ENCODE measurements around the gene C11orf98. TPM values are rescaled to one million over a fixed set of nuclear protein-coding genes. Genes with fewer than 3 reads are reported as not detected.

The C11orf98 gene
- total RNA-seq, 1 donor from 2014 or later = 31.1 TPM

- no peak for DNase-seq
- no peaks in the 10 kb centered on the region for H3K9me3 ChIP-seq (replicated peaks)
- peak overlapping the region; percentile 93 for H3K4me3 ChIP-seq
- H3K27ac ChIP-seq (replicated peaks) = peak overlapping the region; percentile 95
- no peak for TF ChIP-seq CTCF (IDR thresholded peaks at IDR 0.05; ENCODE audit: borderline replicate concordance)
- intact Hi-C loops (cut with micrococcal nuclease) = no loop called here
- peaks cover 70% of the 10 kb centered on the region for H3K4me1 ChIP-seq
- peaks cover 21% of the 10 kb centered on the region for H3K36me3 ChIP-seq
- H3K27me3 ChIP-seq (ENCODE audit: low read depth) = no peaks in the 10 kb centered on the region
These were observed 1.4 kb upstream of the C11orf98 start for GRCh38 chr11:62666259-62666926.

GRCh38 chr11:62665599-62666258, 719 bp upstream of the C11orf98 start:
- intact Hi-C loops (cut with micrococcal nuclease) = no loop called here
- peaks cover 64% of the 10 kb centered on the region for H3K4me1 ChIP-seq
- TF ChIP-seq CTCF (IDR thresholded peaks at IDR 0.05; ENCODE audit: borderline replicate concordance) = no peak

GRCh38 chr11:62664405-62665074, 470 bp downstream of the C11orf98 start:
- peak overlapping the region; percentile 95 for H3K27ac ChIP-seq (replicated peaks)
- peak overlapping the region; percentile 93 for H3K4me3 ChIP-seq
- TF ChIP-seq CTCF (IDR thresholded peaks at IDR 0.05; ENCODE audit: borderline replicate concordance) = no peak
- H3K9me3 ChIP-seq (replicated peaks) = no peaks in the 10 kb centered on the region
- peaks cover 52% of the 10 kb centered on the region for H3K4me1 ChIP-seq
- DNase-seq = peak; percentile 20
- H3K36me3 ChIP-seq = peaks cover 21% of the 10 kb centered on the region
- no peaks in the 10 kb centered on the region for H3K27me3 ChIP-seq (ENCODE audit: low read depth)
- intact Hi-C loops (cut with micrococcal nuclease) = no loop called here

More at GRCh38 chr11:62665599-62666258, 719 bp upstream of the C11orf98 start:
- no peaks in the 10 kb centered on the region for H3K27me3 ChIP-seq (ENCODE audit: low read depth)
- H3K9me3 ChIP-seq (replicated peaks) = no peaks in the 10 kb centered on the region
- H3K27ac ChIP-seq (replicated peaks) = peak overlapping the region; percentile 95
- no peak for DNase-seq
- H3K4me3 ChIP-seq = peak overlapping the region; percentile 93
- H3K36me3 ChIP-seq = peaks cover 21% of the 10 kb centered on the region

- Histone ChIP-seq H3K4me3 (no peak overlapping the region), H3K27ac (replicated peaks) (no peak overlapping the region), H3K27me3 (ENCODE audit: low read depth) (no peaks in the 10 kb centered on the region), H3K4me1 (peaks cover 12% of the 10 kb centered on the region), H3K9me3 (replicated peaks) (no peaks in the 10 kb centered on the region), H3K36me3 (peaks cover 1% of the 10 kb centered on the region)
- DNase-seq = no peak
- TF ChIP-seq CTCF (IDR thresholded peaks at IDR 0.05; ENCODE audit: borderline replicate concordance) = no peak
- intact Hi-C loops (cut with micrococcal nuclease) = no loop called here
These were observed 8.1 kb downstream of the C11orf98 start for GRCh38 chr11:62656796-62657429.

- no peaks in the 10 kb centered on the region for H3K27me3 ChIP-seq (ENCODE audit: low read depth)
- no peak overlapping the region for H3K4me3 ChIP-seq
- no peaks in the 10 kb centered on the region for H3K9me3 ChIP-seq (replicated peaks)
- H3K27ac ChIP-seq (replicated peaks) = no peak overlapping the region
- peaks cover 21% of the 10 kb centered on the region for H3K4me1 ChIP-seq
- H3K36me3 ChIP-seq = peaks cover 6% of the 10 kb centered on the region
- TF ChIP-seq CTCF (IDR thresholded peaks at IDR 0.05; ENCODE audit: borderline replicate concordance) = no peak
- DNase-seq = no peak
- intact Hi-C loops (cut with micrococcal nuclease) = no loop called here
These were observed 10.7 kb downstream of the C11orf98 start for GRCh38 chr11:62654297-62654696.

Data from left ventricle myocardium inferior (tissue), 1 donor.